Left forelimb (tissue), 1 donor: ENCODE results near the gene CCN5.
"Not testable (repeated sequence)": the region's sequence is repeated elsewhere in the genome, so short reads cannot be mapped to it uniquely, and the experiment has no call there.

Experiments
- DNase-seq: peaks from one replicate; pipeline ENCODE4 v3.0.0-alpha.2; 2018; ENCODE audit warnings: low spot score

CCN5 gene

GRCh38 chr20:44759595-44759994, 44.4 kb downstream of the CCN5 start:
- DNase-seq = no peak

GRCh38 chr20:44761423-44761822, 46.3 kb downstream of the CCN5 start:
- DNase-seq = no peak

GRCh38 chr20:44762466-44763140, 47.4 kb downstream of the CCN5 start:
- DNase-seq = no peak

- not testable (repeated sequence) for DNase-seq
Observed at GRCh38 chr20:44763798-44764197, 48.6 kb downstream of the CCN5 start.

GRCh38 chr20:44765091-44765490, 49.9 kb downstream of the CCN5 start:
- no peak for DNase-seq

GRCh38 chr20:44765701-44766347, 50.7 kb downstream of the CCN5 start:
- DNase-seq = no peak

- no peak for DNase-seq
Observed at GRCh38 chr20:44768256-44768655, 53.1 kb downstream of the CCN5 start.

GRCh38 chr20:44768854-44769480, 53.8 kb downstream of the CCN5 start:
- DNase-seq = no peak

GRCh38 chr20:44769481-44769863, 54.3 kb downstream of the CCN5 start:
- no peak for DNase-seq

- no peak for DNase-seq
Observed at GRCh38 chr20:44770484-44771171, 55.5 kb downstream of the CCN5 start.

- no peak for DNase-seq
Observed at GRCh38 chr20:44771172-44771535, 56.0 kb downstream of the CCN5 start.

- no peak for DNase-seq
Observed at GRCh38 chr20:44772636-44773035, 57.5 kb downstream of the CCN5 start.

GRCh38 chr20:44773070-44773829, 58.1 kb downstream of the CCN5 start:
- DNase-seq = no peak

GRCh38 chr20:44776980-44777379, 61.8 kb downstream of the CCN5 start:
- no peak for DNase-seq
